Stimulated activated CD4-positive, alpha-beta T cell treated with anti-CD3 and anti-CD28 coated beads, TNF-alpha, amount 100 ng/mL, for 48 hours (primary cell): Measurements from ENCODE around the gene CCNI.
"Not testable (repeated sequence)": the region's sequence is repeated elsewhere in the genome, so short reads cannot be mapped to it uniquely, and the experiment has no call there.

Experiments used
- DNase-seq, 3 donors: peaks; one replicate each; pipeline ENCODE4 v3.0.0-alpha.2; 2020; ENCODE audit warnings: low read depth in 3 of 3

The CCNI gene

GRCh38 chr4:77040854-77041725, 34.7 kb downstream of the CCNI start:
- no peak for DNase-seq

- no peak for DNase-seq
Measured at GRCh38 chr4:77040270-77040669, 35.5 kb downstream of the CCNI start.

- DNase-seq: no peak
Measured at GRCh38 chr4:77039796-77040195, 36.0 kb downstream of the CCNI start.

- DNase-seq: no peak
Measured at GRCh38 chr4:77037736-77038135, 38.1 kb downstream of the CCNI start.

- DNase-seq: not testable (repeated sequence)
Measured at GRCh38 chr4:77037168-77037567, 38.6 kb downstream of the CCNI start.

GRCh38 chr4:77036206-77036605, 39.6 kb downstream of the CCNI start:
- DNase-seq: no peak

GRCh38 chr4:77035153-77035552, 40.6 kb downstream of the CCNI start:
- DNase-seq: no peak

GRCh38 chr4:77031544-77031943, 44.2 kb downstream of the CCNI start:
- DNase-seq: no peak

- DNase-seq: not testable (repeated sequence)
Measured at GRCh38 chr4:77029757-77030156, 46.0 kb downstream of the CCNI start.

GRCh38 chr4:77028246-77028645, 47.5 kb downstream of the CCNI start:
- no peak for DNase-seq

GRCh38 chr4:77026322-77026704, 49.5 kb downstream of the CCNI start:
- DNase-seq: no peak

GRCh38 chr4:77025643-77026321, 50.0 kb downstream of the CCNI start:
- no peak for DNase-seq

GRCh38 chr4:77023920-77024319, 51.9 kb downstream of the CCNI start:
- no peak for DNase-seq

- DNase-seq: no peak
Measured at GRCh38 chr4:77022560-77023179, 53.1 kb downstream of the CCNI start.

GRCh38 chr4:77021614-77022089, 54.1 kb downstream of the CCNI start:
- no peak for DNase-seq

- no peak for DNase-seq
Measured at GRCh38 chr4:77020017-77020416, 55.8 kb downstream of the CCNI start.

- DNase-seq: no peak
Measured at GRCh38 chr4:77015390-77015789, 60.4 kb downstream of the CCNI start.

- DNase-seq: no peak
Measured at GRCh38 chr4:77014256-77014655, 61.5 kb downstream of the CCNI start.

- no peak for DNase-seq
Measured at GRCh38 chr4:77012726-77013125, 63.1 kb downstream of the CCNI start.

- DNase-seq: no peak
Measured at GRCh38 chr4:77010841-77011354, 64.9 kb downstream of the CCNI start.

GRCh38 chr4:77009511-77010115, 66.2 kb downstream of the CCNI start:
- no peak for DNase-seq
